Endothelial cell of umbilical vein (primary cell): ENCODE data around the gene SNUPN. TPM values are rescaled to one million over a fixed set of nuclear protein-coding genes. Genes with fewer than 3 reads are reported as not detected.

Experiments used
- BruUV-seq: library from RNA; stranded (reverse); fragments of 400-500 nt; replicated peaks from 2 replicates; lab custom pipeline; 2021; lab: Mats Ljungman, UMichigan
- CTCF ChIA-PET: fragments of 300-600, 350-600 bp; sonication (Branson Sonifier 250); formaldehyde crosslinking; loops from one replicate; lab custom pipeline; 2021; ENCODE audit warnings: antibody characterized with exemption, inconsistent platforms; lab: Charles Lee
- POLR2A ChIA-PET: fragments of 300-600, 350-600 bp; sonication (Branson Sonifier 250); formaldehyde crosslinking; loops from one replicate; lab custom pipeline; 2021; ENCODE audit warnings: antibody characterized with exemption, inconsistent platforms; lab: Charles Lee
- DNase-seq: peaks from one replicate; pipeline ENCODE4 v3.0.0-alpha.2; 2011; ENCODE audit warnings: low read depth, low spot score
- FAIRE-seq: peaks from 2 replicates; lab custom pipeline; 2011; peaks lifted over from hg19 to GRCh38; lab: Jason Lieb, UNC
- H2AFZ ChIP-seq: 2 replicates; pipeline ENCODE4 v1.6.0; 2012; ENCODE audit warnings: low read depth, low read length, control low read depth, inconsistent platforms
- H3K27ac ChIP-seq: 2 replicates; pipeline ENCODE4 v1.5.1; 2011; ENCODE audit warnings: low read depth, mild to moderate bottlenecking, control low read depth, low read length, moderate library complexity; ENCODE audit not compliant: insufficient read depth
- H3K27me3 ChIP-seq, 2 experiments: 2 replicates each; pipeline versions ENCODE4 v1.6.0 to v1.6.1; 2011; ENCODE audit warnings: low read length in 2 of 2, mixed read lengths in 1 of 2; ENCODE audit not compliant: control insufficient read depth in 2 of 2, insufficient read depth in 2 of 2
- H3K36me3 ChIP-seq, 2 experiments: 2 replicates in 1 of 2; 3 replicates in 1 of 2; pipeline ENCODE4 v1.5.1; 2011; ENCODE audit warnings: low read length in 2 of 2, mild to moderate bottlenecking in 1 of 2, moderate library complexity in 1 of 2; ENCODE audit not compliant: control insufficient read depth in 2 of 2, insufficient read depth in 2 of 2; ENCODE audit errors: extremely low read depth in 1 of 2
- H3K4me1 ChIP-seq: 3 replicates; pipeline ENCODE4 v1.5.1; 2011; ENCODE audit warnings: mild to moderate bottlenecking, low read length; ENCODE audit not compliant: control insufficient read depth, insufficient read depth; ENCODE audit errors: extremely low read depth
- H3K4me2 ChIP-seq: 2 replicates; pipeline ENCODE4 v1.6.1; 2011; ENCODE audit warnings: low read length, control low read depth, mixed read lengths; ENCODE audit not compliant: insufficient read depth
- H3K4me3 ChIP-seq, 3 experiments: fragments of 200-600 bp in 1 of 3; sonication (generic), shearing (Covaris generic) in 1 of 3; replicated peaks in 1 of 3; 2 replicates each; pipeline ENCODE4 v1.5.1; 2011 to 2016; ENCODE audit warnings: control low read depth in 3 of 3, low read length in 3 of 3, mild to moderate bottlenecking in 2 of 3, inconsistent platforms in 1 of 3, low read depth in 1 of 3, moderate library complexity in 1 of 3; ENCODE audit not compliant: insufficient read depth in 1 of 3
- H3K79me2 ChIP-seq: 2 replicates; pipeline ENCODE4 v1.6.0; 2012; ENCODE audit warnings: low read length, inconsistent platforms; ENCODE audit not compliant: control insufficient read depth, insufficient read depth
- H3K9ac ChIP-seq: replicated peaks from 2 replicates; pipeline ENCODE3; 2011; ENCODE audit warnings: low read length, control low read depth; ENCODE audit not compliant: insufficient read depth; ENCODE audit errors: extremely low read depth
- H3K9me1 ChIP-seq: replicated peaks from 3 replicates; pipeline ENCODE4 v1.6.0; 2011; ENCODE audit warnings: mild to moderate bottlenecking, low read length; ENCODE audit not compliant: control insufficient read depth, insufficient read depth; ENCODE audit errors: extremely low read depth
- H3K9me3 ChIP-seq: replicated peaks from 2 replicates; pipeline ENCODE4 v1.5.1; 2012; ENCODE audit warnings: low read length, inconsistent platforms; ENCODE audit not compliant: control insufficient read depth, insufficient read depth
- H4K20me1 ChIP-seq: replicated peaks from 2 replicates; pipeline ENCODE3; 2011; ENCODE audit warnings: mild to moderate bottlenecking, low read length; ENCODE audit not compliant: control insufficient read depth, insufficient read depth; ENCODE audit errors: extremely low read depth
- EZH2 ChIP-seq: IDR thresholded peaks from 2 replicates; pipeline ENCODE4 v1.6.1; 2012; ENCODE audit warnings: borderline replicate concordance, low read depth, mild to moderate bottlenecking, moderate library complexity, low read length, inconsistent platforms; ENCODE audit not compliant: severe bottlenecking
- FOS ChIP-seq: IDR thresholded peaks from 2 replicates; pipeline ENCODE4 v1.6.1; 2011; ENCODE audit warnings: mild to moderate bottlenecking, low read length, moderate library complexity, borderline replicate concordance; ENCODE audit not compliant: insufficient read depth
- GATA2 ChIP-seq: IDR thresholded peaks from 2 replicates; pipeline ENCODE4 v1.7.0; 2011; ENCODE audit warnings: low read depth, mild to moderate bottlenecking, moderate library complexity, mixed read lengths, low read length; ENCODE audit not compliant: insufficient read length, insufficient read depth
- JUN ChIP-seq: IDR thresholded peaks from 2 replicates; pipeline ENCODE4 v1.6.1; 2011; ENCODE audit warnings: borderline replicate concordance, low read depth; ENCODE audit not compliant: insufficient read length, insufficient read depth
- MYC ChIP-seq: IDR thresholded peaks from one replicate; pipeline ENCODE4 v1.6.1; 2011; ENCODE audit warnings: mild to moderate bottlenecking, low read depth, low read length
- POLR2A ChIP-seq: IDR thresholded peaks from 2 replicates; pipeline ENCODE4 v1.6.1; 2012; ENCODE audit warnings: low read depth, mild to moderate bottlenecking, control low read depth, low read length
- POLR2AphosphoS5 ChIP-seq: IDR thresholded peaks from 2 replicates; pipeline ENCODE4 v1.6.1; 2012; ENCODE audit warnings: low read depth, mild to moderate bottlenecking, control low read depth, low read length, moderate library complexity; ENCODE audit not compliant: insufficient read depth
- dilution Hi-C: fragments of 300-500 bp; cut with MboI; formaldehyde crosslinking; loops from one replicate; pipeline ENCODE4 v1.15.0; 2019; ENCODE audit warnings: low sequenced_read_pairs; ENCODE audit not compliant: extremely low pct_ligation_motif_present
- intact Hi-C: fragments of 100-400 bp; cut with micrococcal nuclease; formaldehyde crosslinking; loops from one replicate; pipeline ENCODE4 v1.10.0; 2022
- polyA plus RNA-seq, 4 experiments: library from polyadenylated mRNA; depleted of rRNA in 3 of 4; stranded (reverse) in 3 of 4; unstranded in 1 of 4; fragments of >200 nt; gene quantifications; 2 replicates each; pipeline versions ENCODE4 v1.2.1 to v1.2.3, GENCODE V29; 2011 to 2012; ENCODE audit warnings: missing spikeins in 1 of 4
- total RNA-seq: library from RNA; stranded (reverse); gene quantifications from 2 replicates; pipeline ENCODE4 v1.2.3, GENCODE V29; 2021
- TF ChIP-seq, protein P1 (sequence below): IDR thresholded peaks from 2 replicates; pipeline ENCODE4 v1.6.1; 2011; ENCODE audit not compliant: insufficient read depth, insufficient read length
- TF ChIP-seq, protein P2 (sequence below), 2 donors: IDR thresholded peaks; 1 replicate in 1 of 2; 2 replicates in 1 of 2; pipeline ENCODE4 v1.5.1; 2011; ENCODE audit warnings: low read length in 2 of 2, mild to moderate bottlenecking in 2 of 2, moderate library complexity in 2 of 2, control low read depth in 1 of 2, inconsistent platforms in 1 of 2, low read depth in 1 of 2; ENCODE audit not compliant: insufficient read depth in 1 of 2; ENCODE audit errors: extremely low read depth in 1 of 2

The SNUPN gene
- total and polyA plus RNA-seq, 2 donors (not counting 3 experiments of a cell fraction or from before 2014, with no cell fraction given): 13.2 to 25.1 TPM

DNA sequence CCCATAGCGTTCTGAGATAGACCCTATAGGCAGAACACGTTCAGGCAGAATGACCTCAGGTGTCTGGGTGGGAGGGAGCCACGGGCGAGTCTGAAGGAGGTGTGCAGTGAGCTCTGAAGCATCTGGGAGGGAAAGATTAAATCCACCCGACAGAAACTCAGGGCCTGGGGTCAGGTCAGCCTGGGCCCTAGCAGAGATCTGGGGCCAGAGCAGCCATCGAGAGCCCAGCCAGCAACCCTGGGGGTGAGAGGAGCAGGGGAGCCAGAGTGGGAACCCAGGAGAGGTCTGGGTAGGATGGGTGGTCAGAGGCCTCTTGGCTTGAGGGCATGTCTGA lies 44.3 kb upstream of the SNUPN start:
- Histone ChIP-seq H3K4me2 (no peak overlapping the region), H3K9me1 (no peaks in the 10 kb centered on the region), H4K20me1 (no peaks in the 10 kb centered on the region), H2AFZ (no peak overlapping the region), H3K9me3 (no peaks in the 10 kb centered on the region), H3K79me2 (no peaks in the 10 kb centered on the region), H3K9ac (no peak overlapping the region), H3K4me1 (peaks cover 10% of the 10 kb centered on the region), H3K27me3 (no peaks in the 10 kb centered on the region), H3K36me3 (no peaks in the 10 kb centered on the region), H3K4me3 (no peak overlapping the region), H3K27ac (no peak overlapping the region)
- no peak for FAIRE-seq
- no TSS peak for BruUV-seq
- intact Hi-C loops: no loop called here
- CTCF ChIA-PET: interaction anchor here (1.6 to 2.7 kb wide), 2 partner anchors 9 to 31 kb away, joined by 4 to 9 read pairs; no protein-coding TSS in a partner anchor
- dilution Hi-C loops: no loop called here
- POLR2A ChIA-PET: interaction anchor here (0.7 kb wide), 1 partner anchor 123 kb away, joined by 3 read pairs; no protein-coding TSS in a partner anchor
- no peak for TF ChIP-seq FOS
- TF ChIP-seq GATA2: no peak
- TF ChIP-seq, protein P1, sequence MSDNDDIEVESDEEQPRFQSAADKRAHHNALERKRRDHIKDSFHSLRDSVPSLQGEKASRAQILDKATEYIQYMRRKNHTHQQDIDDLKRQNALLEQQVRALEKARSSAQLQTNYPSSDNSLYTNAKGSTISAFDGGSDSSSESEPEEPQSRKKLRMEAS: no peak
- TF ChIP-seq POLR2A: no peak
- no peak for TF ChIP-seq JUN
- TF ChIP-seq EZH2: no peak
- TF ChIP-seq, protein P2, sequence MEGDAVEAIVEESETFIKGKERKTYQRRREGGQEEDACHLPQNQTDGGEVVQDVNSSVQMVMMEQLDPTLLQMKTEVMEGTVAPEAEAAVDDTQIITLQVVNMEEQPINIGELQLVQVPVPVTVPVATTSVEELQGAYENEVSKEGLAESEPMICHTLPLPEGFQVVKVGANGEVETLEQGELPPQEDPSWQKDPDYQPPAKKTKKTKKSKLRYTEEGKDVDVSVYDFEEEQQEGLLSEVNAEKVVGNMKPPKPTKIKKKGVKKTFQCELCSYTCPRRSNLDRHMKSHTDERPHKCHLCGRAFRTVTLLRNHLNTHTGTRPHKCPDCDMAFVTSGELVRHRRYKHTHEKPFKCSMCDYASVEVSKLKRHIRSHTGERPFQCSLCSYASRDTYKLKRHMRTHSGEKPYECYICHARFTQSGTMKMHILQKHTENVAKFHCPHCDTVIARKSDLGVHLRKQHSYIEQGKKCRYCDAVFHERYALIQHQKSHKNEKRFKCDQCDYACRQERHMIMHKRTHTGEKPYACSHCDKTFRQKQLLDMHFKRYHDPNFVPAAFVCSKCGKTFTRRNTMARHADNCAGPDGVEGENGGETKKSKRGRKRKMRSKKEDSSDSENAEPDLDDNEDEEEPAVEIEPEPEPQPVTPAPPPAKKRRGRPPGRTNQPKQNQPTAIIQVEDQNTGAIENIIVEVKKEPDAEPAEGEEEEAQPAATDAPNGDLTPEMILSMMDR (IDR thresholded peaks at IDR 0.05; ENCODE audit: extremely low read depth in 1 of 2, insufficient read depth in 1 of 2, low read depth in 1 of 2, low read length in 2 of 2): no peak
- TF ChIP-seq MYC: no peak
- TF ChIP-seq POLR2AphosphoS5: no peak
- no peak for DNase-seq
